GM13976 (cell line): Measurements from ENCODE around the gene RETSAT.

ENCODE experiments used
- DNase-seq: peaks from one replicate; pipeline ENCODE4 v3.0.0; 2012; ENCODE audit warnings: low spot score
- in situ Hi-C: fragments of 300-500 bp; cut with MboI; formaldehyde crosslinking; loops from one replicate; pipeline ENCODE4 v1.12.0; 2022; ENCODE audit warnings: low sequenced_read_pairs, mixed read lengths, inconsistent platforms; ENCODE audit not compliant: unreplicated experiment
- TF ChIP-seq, protein P1 (sequence below): IDR thresholded peaks from 2 replicates; pipeline ENCODE4 v1.5.1; 2012; ENCODE audit warnings: borderline replicate concordance, mild to moderate bottlenecking; ENCODE audit not compliant: insufficient read depth; ENCODE audit errors: extremely low read depth, missing control alignments, control extremely low read depth

Gene RETSAT

GRCh38 chr2:85380048-85380447, 25.7 kb upstream of the RETSAT start:
- no peak for DNase-seq
- in situ Hi-C loops: no loop called here
- TF ChIP-seq, protein P1, sequence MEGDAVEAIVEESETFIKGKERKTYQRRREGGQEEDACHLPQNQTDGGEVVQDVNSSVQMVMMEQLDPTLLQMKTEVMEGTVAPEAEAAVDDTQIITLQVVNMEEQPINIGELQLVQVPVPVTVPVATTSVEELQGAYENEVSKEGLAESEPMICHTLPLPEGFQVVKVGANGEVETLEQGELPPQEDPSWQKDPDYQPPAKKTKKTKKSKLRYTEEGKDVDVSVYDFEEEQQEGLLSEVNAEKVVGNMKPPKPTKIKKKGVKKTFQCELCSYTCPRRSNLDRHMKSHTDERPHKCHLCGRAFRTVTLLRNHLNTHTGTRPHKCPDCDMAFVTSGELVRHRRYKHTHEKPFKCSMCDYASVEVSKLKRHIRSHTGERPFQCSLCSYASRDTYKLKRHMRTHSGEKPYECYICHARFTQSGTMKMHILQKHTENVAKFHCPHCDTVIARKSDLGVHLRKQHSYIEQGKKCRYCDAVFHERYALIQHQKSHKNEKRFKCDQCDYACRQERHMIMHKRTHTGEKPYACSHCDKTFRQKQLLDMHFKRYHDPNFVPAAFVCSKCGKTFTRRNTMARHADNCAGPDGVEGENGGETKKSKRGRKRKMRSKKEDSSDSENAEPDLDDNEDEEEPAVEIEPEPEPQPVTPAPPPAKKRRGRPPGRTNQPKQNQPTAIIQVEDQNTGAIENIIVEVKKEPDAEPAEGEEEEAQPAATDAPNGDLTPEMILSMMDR: no peak

- TF ChIP-seq, protein P1: no peak
- in situ Hi-C loops: no loop called here
- no peak for DNase-seq
Measured at GRCh38 chr2:85378257-85378656, 23.9 kb upstream of the RETSAT start.

DNA sequence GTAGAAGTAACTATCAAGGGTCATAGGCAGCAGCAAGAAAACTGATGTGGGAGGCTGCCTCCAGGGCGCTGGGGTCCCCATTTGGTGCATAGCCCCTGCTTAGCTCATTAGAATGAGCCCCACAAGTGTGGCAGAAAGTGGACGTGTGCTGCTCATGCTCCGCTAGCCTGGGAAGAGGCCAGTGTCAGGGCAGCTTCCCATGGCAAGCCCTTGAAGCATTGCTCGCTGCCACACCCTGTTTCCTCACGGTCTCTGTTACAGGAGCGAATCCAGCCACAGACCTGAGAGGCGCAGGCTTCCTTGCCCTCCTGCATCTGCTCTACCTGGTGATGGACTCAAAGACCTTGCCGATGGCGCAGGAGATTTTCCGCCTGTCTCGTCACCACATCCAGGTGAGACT, 22.8 kb upstream of the RETSAT start:
- TF ChIP-seq, protein P1: no peak
- DNase-seq: no peak
- in situ Hi-C loops: no loop called here

GRCh38 chr2:85376291-85377065, 22.1 kb upstream of the RETSAT start:
- DNase-seq: no peak
- in situ Hi-C loops: no loop called here
- TF ChIP-seq, protein P1: no peak

- TF ChIP-seq, protein P1: no peak
- DNase-seq: no peak
- in situ Hi-C loops: no loop called here
Measured at GRCh38 chr2:85371045-85371444, 16.7 kb upstream of the RETSAT start.

DNA sequence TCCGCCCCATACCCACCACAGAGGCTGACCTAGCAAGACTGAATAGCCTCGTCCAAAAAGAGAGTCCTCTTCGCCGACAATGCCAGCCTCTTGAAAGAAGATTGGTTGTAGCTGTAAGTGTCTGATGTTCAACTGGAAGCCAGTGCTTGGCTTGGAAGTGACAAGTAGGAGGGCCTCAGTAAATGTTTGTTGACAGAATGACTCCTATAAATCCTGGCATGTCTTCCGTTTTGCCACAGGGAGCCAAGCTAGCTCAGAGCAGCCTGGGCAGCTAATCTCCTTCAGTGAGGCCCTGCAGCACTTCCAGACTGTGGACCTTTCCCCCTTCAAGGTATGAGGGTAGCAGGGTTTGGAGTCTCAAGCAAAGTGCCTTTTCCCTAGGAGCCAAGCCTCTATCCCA, 15.2 kb upstream of the RETSAT start:
- in situ Hi-C loops: no loop called here
- TF ChIP-seq, protein P1: no peak
- DNase-seq: no peak
